A673 (cell line): ENCODE data around the gene SPON2. TPM values are rescaled to one million over a fixed set of nuclear protein-coding genes. Genes with fewer than 3 reads are reported as not detected.

Source experiments
- BruUV-seq: library from RNA; stranded (reverse); fragments of 400-500 nt; replicated peaks from 2 replicates; lab custom pipeline; 2021; lab: Mats Ljungman, UMichigan
- CTCF ChIA-PET: fragments of 300-600 bp; sonication (Branson Sonifier 250); formaldehyde crosslinking; loops from one replicate; lab custom pipeline; 2022; ENCODE audit warnings: antibody characterized with exemption; lab: Charles Lee
- POLR2A ChIA-PET: fragments of 300-600 bp; sonication (Branson Sonifier 250); formaldehyde crosslinking; loops from one replicate; lab custom pipeline; 2022; ENCODE audit warnings: antibody characterized with exemption; ENCODE audit not compliant: low non-redundant PET; lab: Charles Lee
- DNase-seq: peaks from one replicate; pipeline ENCODE4 v3.0.0-alpha.2; 2015; ENCODE audit warnings: low spot score
- H3K27ac ChIP-seq: fragments of 200-600 bp; sonication (generic); 2 replicates; pipeline ENCODE4 v1.5.1; 2016; ENCODE audit warnings: mixed run types, low read depth, mild to moderate bottlenecking, mixed read lengths, antibody characterized with exemption, low read length; ENCODE audit not compliant: poor library complexity, severe bottlenecking
- H3K27me3 ChIP-seq: fragments of 200-600 bp; sonication (generic); replicated peaks from 2 replicates; pipeline ENCODE4 v1.6.1; 2017; ENCODE audit warnings: mixed run types, low read depth, mild to moderate bottlenecking, mixed read lengths, antibody characterized with exemption, low read length; ENCODE audit not compliant: insufficient read depth, poor library complexity
- H3K36me3 ChIP-seq: fragments of 200-600 bp; sonication (generic); 2 replicates; pipeline ENCODE4 v1.6.1; 2016; ENCODE audit warnings: mixed run types, mild to moderate bottlenecking, mixed read lengths, antibody characterized with exemption, low read length; ENCODE audit not compliant: insufficient read depth, poor library complexity, severe bottlenecking
- H3K4me1 ChIP-seq: fragments of 200-600 bp; sonication (generic); 2 replicates; pipeline ENCODE4 v1.6.1; 2017; ENCODE audit warnings: mixed run types, mild to moderate bottlenecking, mixed read lengths, antibody characterized with exemption, low read length; ENCODE audit not compliant: insufficient read depth, poor library complexity, severe bottlenecking
- H3K4me3 ChIP-seq: fragments of 200-600 bp; sonication (generic); 2 replicates; pipeline ENCODE4 v1.5.1; 2016; ENCODE audit warnings: low read depth, mixed run types, mild to moderate bottlenecking, mixed read lengths, low read length; ENCODE audit not compliant: poor library complexity, severe bottlenecking
- H3K9me3 ChIP-seq: fragments of 200-600 bp; sonication (generic); 2 replicates; pipeline ENCODE4 v1.6.1; 2016; ENCODE audit warnings: mixed run types, low read depth, mild to moderate bottlenecking, mixed read lengths, antibody characterized with exemption, low read length; ENCODE audit not compliant: poor library complexity, severe bottlenecking
- CTCF ChIP-seq: fragments of 300-800, 200-600 bp; sonication (generic); conservative IDR thresholded peaks from 2 replicates; pipeline ENCODE4 v1.5.1; 2017; ENCODE audit warnings: low read depth, mild to moderate bottlenecking, antibody characterized with exemption, low read length, moderate library complexity, mixed read lengths
- EZH2 ChIP-seq: fragments of 200-600 bp; sonication (generic); IDR thresholded peaks from 2 replicates; pipeline ENCODE4 v1.6.1; 2017; ENCODE audit warnings: borderline replicate concordance, low read depth, mild to moderate bottlenecking, mixed read lengths, antibody characterized with exemption, low read length; ENCODE audit not compliant: poor library complexity, severe bottlenecking
- intact Hi-C: fragments of 100-400 bp; cut with micrococcal nuclease; formaldehyde crosslinking; loops from one replicate; pipeline ENCODE4 v1.10.0; 2022; ENCODE audit not compliant: unreplicated experiment
- total RNA-seq: library from RNA; stranded (reverse); gene quantifications from 2 replicates; pipeline ENCODE4 v1.2.3, GENCODE V29; 2021

Gene SPON2
- total RNA-seq, 1 experiment from 2014 or later = 2.3 TPM

- Histone ChIP-seq H3K36me3 (peaks cover 58% of the 10 kb centered on the region), H3K27me3 (no peaks in the 10 kb centered on the region), H3K27ac (no peak overlapping the region), H3K4me1 (no peaks in the 10 kb centered on the region), H3K4me3 (no peak overlapping the region), H3K9me3 (no peaks in the 10 kb centered on the region)
- BruUV-seq = no TSS peak
- no peak for DNase-seq
- ChIA-PET POLR2A (interaction anchor here (0.6 kb wide), 1 partner anchor 158 kb away, joined by 3 read pairs; no protein-coding TSS in a partner anchor), CTCF (no interaction called here)
- TF ChIP-seq CTCF (no peak), EZH2 (no peak)
- intact Hi-C loops = no loop called here
These were observed 47.2 kb upstream of the SPON2 start for GRCh38 chr4:1219566-1219950.

GRCh38 chr4:1218634-1219565 lies 46.5 kb upstream of the SPON2 start:
- no peaks in the 10 kb centered on the region for H3K9me3 ChIP-seq
- BruUV-seq = no TSS peak
- H3K4me1 ChIP-seq = no peaks in the 10 kb centered on the region
- no peak overlapping the region for H3K4me3 ChIP-seq
- no peak overlapping the region for H3K27ac ChIP-seq
- H3K36me3 ChIP-seq = peaks cover 57% of the 10 kb centered on the region
- intact Hi-C loops = no loop called here
- no peak for DNase-seq
- no peaks in the 10 kb centered on the region for H3K27me3 ChIP-seq
- POLR2A ChIA-PET = no interaction called here
- CTCF ChIA-PET = no interaction called here
- TF ChIP-seq EZH2 (no peak), CTCF (no peak)

GRCh38 chr4:1217366-1217765 lies 45.0 kb upstream of the SPON2 start:
- BruUV-seq = no TSS peak
- CTCF ChIA-PET = no interaction called here
- H3K9me3 ChIP-seq = no peaks in the 10 kb centered on the region
- DNase-seq = no peak
- no peak overlapping the region for H3K27ac ChIP-seq
- intact Hi-C loops = no loop called here
- POLR2A ChIA-PET = no interaction called here
- no peak overlapping the region for H3K4me3 ChIP-seq
- TF ChIP-seq EZH2 = no peak
- no peak for TF ChIP-seq CTCF
- H3K27me3 ChIP-seq = no peaks in the 10 kb centered on the region
- peaks cover 65% of the 10 kb centered on the region for H3K36me3 ChIP-seq
- H3K4me1 ChIP-seq = no peaks in the 10 kb centered on the region
